IMR-90 (cell line): ENCODE measurements around the gene STX8. TPM values are rescaled to one million over a fixed set of nuclear protein-coding genes. Genes with fewer than 3 reads are reported as not detected.

Source experiments
- ATAC-seq: fragments of 200-7000 bp; cut with Tn5 transposase; 2 replicates; pipeline ENCODE4 v1.9.1; 2020; ENCODE audit warnings: low read depth, mild to moderate bottlenecking, moderate library complexity
- BruUV-seq: library from RNA; stranded (reverse); fragments of 400-500 nt; replicated peaks from 2 replicates; lab custom pipeline; 2021; lab: Mats Ljungman, UMichigan
- CTCF ChIA-PET: fragments of 300-600 bp; formaldehyde crosslinking; extraction: SDS; loops from one replicate; lab custom pipeline; 2021; ENCODE audit warnings: antibody characterized with exemption; lab: Yijun Ruan, JAX
- POLR2A ChIA-PET: fragments of 300-600 bp; sonication (Branson Sonifier 250); formaldehyde crosslinking; loops from one replicate; lab custom pipeline; 2022; ENCODE audit warnings: antibody characterized with exemption; ENCODE audit not compliant: unreplicated experiment; lab: Charles Lee
- DNase-seq: peaks from one replicate; pipeline ENCODE4 v3.0.0; 2013
- H2AFZ ChIP-seq: replicated peaks from 2 replicates; pipeline ENCODE3; 2013; ENCODE audit warnings: low read length, mild to moderate bottlenecking; ENCODE audit not compliant: poor library complexity
- H2AK5ac ChIP-seq: 2 replicates; pipeline ENCODE4 v1.6.1; 2013; ENCODE audit warnings: low read depth, low read length, inconsistent platforms
- H2AK9ac ChIP-seq: replicated peaks from 2 replicates; pipeline ENCODE3; 2013; ENCODE audit warnings: mild to moderate bottlenecking, low read depth, low read length, moderate library complexity; ENCODE audit not compliant: poor library complexity
- H2BK120ac ChIP-seq: 2 replicates; pipeline ENCODE4 v1.6.1; 2013; ENCODE audit warnings: low read depth, low read length, inconsistent platforms
- H2BK15ac ChIP-seq: 3 replicates; pipeline ENCODE4 v1.6.1; 2013; ENCODE audit warnings: low read depth, low read length, inconsistent platforms
- H2BK20ac ChIP-seq: 2 replicates; pipeline ENCODE4 v1.6.1; 2013; ENCODE audit warnings: low read depth, mild to moderate bottlenecking, inconsistent platforms, low read length, moderate library complexity
- H2BK5ac ChIP-seq: 2 replicates; pipeline ENCODE4 v1.6.1; 2013; ENCODE audit warnings: mild to moderate bottlenecking, low read depth, low read length, inconsistent platforms; ENCODE audit not compliant: poor library complexity, severe bottlenecking
- H3K14ac ChIP-seq: replicated peaks from 2 replicates; pipeline ENCODE4 v1.6.1; 2013; ENCODE audit warnings: low read depth, low read length, inconsistent platforms
- H3K18ac ChIP-seq: 2 replicates; pipeline ENCODE4 v1.6.1; 2013; ENCODE audit warnings: low read depth, low read length, control low read depth
- H3K23ac ChIP-seq: 2 replicates; pipeline ENCODE4 v1.6.1; 2013; ENCODE audit warnings: low read depth, low read length, inconsistent platforms
- H3K27ac ChIP-seq: 2 replicates; pipeline ENCODE4 v1.5.1; 2013; ENCODE audit warnings: mild to moderate bottlenecking, control low read depth, low read length; ENCODE audit not compliant: insufficient read depth
- H3K27me3 ChIP-seq: 2 replicates; pipeline ENCODE4 v1.6.1; 2013; ENCODE audit warnings: low read length; ENCODE audit not compliant: control insufficient read depth, insufficient read depth
- H3K36me3 ChIP-seq: 2 replicates; pipeline ENCODE4 v1.6.1; 2013; ENCODE audit warnings: low read length, mixed read lengths; ENCODE audit not compliant: control insufficient read depth, insufficient read depth
- H3K4ac ChIP-seq: 2 replicates; pipeline ENCODE4 v1.6.1; 2013; ENCODE audit warnings: low read depth, low read length, inconsistent platforms
- H3K4me1 ChIP-seq: 2 replicates; pipeline ENCODE4 v1.6.1; 2013; ENCODE audit warnings: low read length, mixed read lengths; ENCODE audit not compliant: control insufficient read depth, insufficient read depth
- H3K4me2 ChIP-seq: 2 replicates; pipeline ENCODE4 v1.6.1; 2013; ENCODE audit warnings: low read depth, mild to moderate bottlenecking, control low read depth, low read length, moderate library complexity
- H3K4me3 ChIP-seq: 2 replicates; pipeline ENCODE4 v1.5.1; 2013; ENCODE audit warnings: low read depth, mild to moderate bottlenecking, control low read depth, low read length, moderate library complexity; ENCODE audit not compliant: insufficient read depth
- H3K56ac ChIP-seq: 2 replicates; pipeline ENCODE4 v1.6.1; 2013; ENCODE audit warnings: low read length, inconsistent platforms; ENCODE audit not compliant: insufficient read depth; ENCODE audit errors: extremely low read depth
- H3K79me1 ChIP-seq, 2 experiments: 2 replicates each; pipeline ENCODE4 v1.6.1; 2013; ENCODE audit warnings: low read length in 2 of 2, inconsistent platforms in 1 of 2, low read depth in 1 of 2
- H3K9ac ChIP-seq: 2 replicates; pipeline ENCODE4 v1.6.1; 2013; ENCODE audit warnings: low read depth, low read length, control low read depth
- H3K9me1 ChIP-seq: 2 replicates; pipeline ENCODE4 v1.6.1; 2013; ENCODE audit warnings: low read length, inconsistent platforms; ENCODE audit not compliant: insufficient read depth
- H3K9me3 ChIP-seq: 2 replicates; pipeline ENCODE4 v1.6.1; 2013; ENCODE audit warnings: low read length; ENCODE audit not compliant: control insufficient read depth, insufficient read depth
- H4K20me1 ChIP-seq: 2 replicates; pipeline ENCODE4 v1.6.1; 2013; ENCODE audit warnings: low read length, inconsistent platforms; ENCODE audit not compliant: insufficient read depth
- H4K5ac ChIP-seq: 2 replicates; pipeline ENCODE4 v1.6.1; 2013; ENCODE audit warnings: mild to moderate bottlenecking, low read depth, low read length, control low read depth
- H4K8ac ChIP-seq, 2 experiments: 2 replicates each; pipeline ENCODE4 v1.6.1; 2013; ENCODE audit warnings: low read depth in 2 of 2, low read length in 2 of 2, control low read depth in 1 of 2, inconsistent platforms in 1 of 2
- H4K91ac ChIP-seq: 2 replicates; pipeline ENCODE4 v1.6.1; 2013; ENCODE audit warnings: low read depth, low read length, inconsistent platforms; ENCODE audit not compliant: insufficient read depth
- BHLHE40 ChIP-seq: fragments of 150-350 bp; IDR thresholded peaks from 2 replicates; pipeline ENCODE4 v1.6.1; 2016; ENCODE audit warnings: mild to moderate bottlenecking, low read depth, low read length
- CEBPB ChIP-seq: IDR thresholded peaks from 2 replicates; pipeline ENCODE4 v1.6.1; 2012; ENCODE audit warnings: low read depth, low read length, improper control_type of control experiment
- CTCF ChIP-seq: conservative IDR thresholded peaks from 2 replicates; pipeline ENCODE4 v1.5.1; 2012; ENCODE audit warnings: mild to moderate bottlenecking, low read depth, low read length, improper control_type of control experiment
- ELK1 ChIP-seq: fragments of 150-350 bp; IDR thresholded peaks from 2 replicates; pipeline ENCODE4 v1.6.1; 2016; ENCODE audit warnings: low read depth, mild to moderate bottlenecking, low read length, moderate library complexity, borderline replicate concordance
- FOS ChIP-seq: fragments of 150-350 bp; IDR thresholded peaks from 2 replicates; pipeline ENCODE4 v1.6.1; 2016; ENCODE audit warnings: low read depth, low read length
- MAZ ChIP-seq: IDR thresholded peaks from 2 replicates; pipeline ENCODE4 v1.6.1; 2012; ENCODE audit warnings: low read depth, mild to moderate bottlenecking, low read length, improper control_type of control experiment, moderate library complexity, borderline replicate concordance
- MXI1 ChIP-seq: IDR thresholded peaks from 2 replicates; pipeline ENCODE4 v1.6.1; 2012; ENCODE audit warnings: low read depth, mild to moderate bottlenecking, low read length, moderate library complexity, borderline replicate concordance
- RAD21 ChIP-seq: IDR thresholded peaks from 2 replicates; pipeline ENCODE4 v1.6.1; 2012; ENCODE audit warnings: low read length, improper control_type of control experiment
- RFX5 ChIP-seq: IDR thresholded peaks from 2 replicates; pipeline ENCODE4 v1.8.0; 2012; ENCODE audit warnings: low read depth, mild to moderate bottlenecking, low read length, moderate library complexity
- SMC3 ChIP-seq: fragments of 150-350 bp; IDR thresholded peaks from 2 replicates; pipeline ENCODE4 v1.6.1; 2016; ENCODE audit warnings: low read depth, mild to moderate bottlenecking, antibody characterized with exemption, low read length, moderate library complexity
- WGBS, 2 experiments: methylation state at CpG; one replicate each; pipeline versions ENCODE4 v1.1.5 to v1.1.7; 2013; ENCODE audit warnings: missing lambda C conversion rate in 2 of 2; ENCODE audit not compliant: insufficient read length in 1 of 2; ENCODE audit errors: extremely low coverage in 2 of 2; 5-methylcytosine and 5-hydroxymethylcytosine counted together
- dilution Hi-C: fragments of 300-500 bp; cut with HindIII; formaldehyde crosslinking; loops from one replicate; pipeline ENCODE4 v1.14.3; 2018; ENCODE audit warnings: low sequenced_read_pairs; ENCODE audit not compliant: unreplicated experiment
- in situ Hi-C: fragments of 300-500 bp; cut with MboI; formaldehyde crosslinking; loops from 3 replicates; pipeline ENCODE4 v1.14.3; 2019; ENCODE audit warnings: low sequenced_read_pairs, inconsistent platforms, mixed read lengths
- intact Hi-C: fragments of 100-400 bp; cut with micrococcal nuclease; formaldehyde crosslinking; loops from 2 replicates; pipeline ENCODE4 v1.10.0; 2022
- polyA plus RNA-seq, 3 experiments: library from polyadenylated mRNA; depleted of rRNA; stranded (reverse); fragments of >200 nt; gene quantifications; 2 replicates each; pipeline ENCODE4 v1.2.3, GENCODE V29; 2012; ENCODE audit warnings: low replicate concordance in 1 of 3
- total RNA-seq: library from RNA; depleted of rRNA; stranded (reverse); fragments of >200 nt; gene quantifications from 2 replicates; pipeline ENCODE4 v1.2.3, GENCODE V29; 2012
- TF ChIP-seq, protein P1 (sequence below): fragments of 150-350 bp; IDR thresholded peaks from 2 replicates; pipeline ENCODE4 v1.6.1; 2017; ENCODE audit warnings: mild to moderate bottlenecking, antibody characterized with exemption, low read length, low read depth

Gene STX8
- total and polyA plus RNA-seq, 2 of the 4 experiments (the other 2 are of a cell fraction), result 26.5 to 47.0 TPM

DNA sequence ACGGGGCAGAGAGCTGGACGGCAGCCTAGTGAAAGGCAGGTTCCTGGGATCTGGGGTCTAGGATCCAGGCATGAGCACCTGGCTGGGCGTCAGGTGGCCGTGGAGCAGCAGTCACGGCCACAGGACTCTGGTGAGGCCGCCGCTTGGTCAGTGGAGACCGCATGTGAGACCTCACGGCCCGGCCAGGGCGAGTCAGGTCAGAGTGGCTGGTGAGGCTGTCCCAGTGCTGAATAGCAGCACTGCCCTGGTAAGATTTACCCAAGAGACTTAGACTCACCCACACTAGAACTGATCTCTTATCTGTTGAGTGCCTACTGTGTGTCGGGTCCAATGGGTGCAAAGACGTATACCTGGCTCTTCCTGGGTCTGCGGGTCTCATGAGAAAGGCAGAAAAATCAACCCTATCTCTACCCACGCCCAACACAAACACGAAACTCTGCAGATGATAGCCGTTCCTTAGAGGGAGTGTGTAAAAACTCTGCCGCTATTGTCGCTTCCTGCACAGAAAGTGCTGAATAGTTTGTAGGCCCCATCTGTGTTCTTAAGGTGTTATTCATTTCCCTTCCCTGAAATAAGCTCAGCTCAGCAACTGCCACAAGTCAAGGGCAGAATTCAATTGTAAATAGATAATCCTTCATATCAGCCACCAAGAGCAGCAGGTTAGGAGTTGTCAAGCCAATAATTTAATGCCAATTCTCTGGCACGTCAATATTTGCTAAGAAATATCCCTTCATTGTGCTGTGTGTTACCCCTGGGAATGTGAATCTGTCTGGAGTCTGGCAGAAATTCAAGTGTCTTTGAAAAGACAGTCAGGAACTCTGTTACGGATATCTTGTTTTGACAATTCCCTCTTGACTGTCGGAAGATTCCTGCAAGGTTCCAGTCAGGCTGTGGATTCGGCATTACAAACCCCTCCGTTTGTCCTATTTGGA, 314.3 kb downstream of the STX8 start:
- Histone ChIP-seq H2BK120ac (no peak overlapping the region), H2BK15ac (no peak overlapping the region), H3K4me2 (no peak overlapping the region), H3K14ac (no peak overlapping the region), H3K79me1 (no peaks in the 10 kb centered on the region), H3K4ac (no peak overlapping the region), H3K9ac (no peak overlapping the region), H3K4me1 (peaks cover 11% of the 10 kb centered on the region), H4K91ac (no peak overlapping the region), H2AFZ (no peak overlapping the region), H3K36me3 (no peaks in the 10 kb centered on the region), H3K27ac (no peak overlapping the region), H3K4me3 (no peak overlapping the region), H2BK20ac (no peak overlapping the region), H3K27me3 (no peaks in the 10 kb centered on the region), H3K9me1 (peaks cover 6% of the 10 kb centered on the region), H3K23ac (no peak overlapping the region), H3K56ac (no peak overlapping the region), H4K20me1 (no peaks in the 10 kb centered on the region), H3K9me3 (no peaks in the 10 kb centered on the region), H4K8ac (no peak overlapping the region), H3K18ac (no peak overlapping the region), H2AK9ac (no peak overlapping the region), H2BK5ac (no peak overlapping the region), H4K5ac (no peak overlapping the region), H2AK5ac (no peak overlapping the region)
- ChIA-PET POLR2A (no interaction called here), CTCF (no interaction called here)
- TF ChIP-seq CTCF (no peak), SMC3 (no peak), MAZ (no peak), RAD21 (no peak), MXI1 (no peak), BHLHE40 (no peak), ELK1 (no peak), FOS (no peak), RFX5 (no peak), CEBPB (no peak)
- TF ChIP-seq, protein P1, sequence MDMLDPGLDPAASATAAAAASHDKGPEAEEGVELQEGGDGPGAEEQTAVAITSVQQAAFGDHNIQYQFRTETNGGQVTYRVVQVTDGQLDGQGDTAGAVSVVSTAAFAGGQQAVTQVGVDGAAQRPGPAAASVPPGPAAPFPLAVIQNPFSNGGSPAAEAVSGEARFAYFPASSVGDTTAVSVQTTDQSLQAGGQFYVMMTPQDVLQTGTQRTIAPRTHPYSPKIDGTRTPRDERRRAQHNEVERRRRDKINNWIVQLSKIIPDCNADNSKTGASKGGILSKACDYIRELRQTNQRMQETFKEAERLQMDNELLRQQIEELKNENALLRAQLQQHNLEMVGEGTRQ, result no peak
- 89% methylated on average over 14 of the region's 24 CpGs; no CpG with 5 or more reads in 1 of the 2 experiments for WGBS, 2 experiments
- dilution Hi-C loops, result no loop called here
- ATAC-seq (no peak), DNase-seq (no peak)
- in situ Hi-C loops, result no loop called here
- intact Hi-C loops, result no loop called here
- no TSS peak for BruUV-seq
